ENCODE data around the gene ZBTB16. TPM values are rescaled to one million over a fixed set of nuclear protein-coding genes. Genes with fewer than 3 reads are reported as not detected.

ZBTB16 gene
- total RNA-seq, 1 experiment from 2014 or later, result not detected

GRCh38 chr11:114106986-114107385, 47.5 kb downstream of the ZBTB16 start:
- no peak for DNase-seq (ENCODE audit: low spot score)

GRCh38 chr11:114108501-114109205, 49.1 kb downstream of the ZBTB16 start:
- no peak for DNase-seq (ENCODE audit: low spot score)

- DNase-seq (ENCODE audit: low spot score), result no peak
Observed at GRCh38 chr11:114109206-114110090, 49.9 kb downstream of the ZBTB16 start.

GRCh38 chr11:114110123-114110522, 50.6 kb downstream of the ZBTB16 start:
- no peak for DNase-seq (ENCODE audit: low spot score)

- DNase-seq (ENCODE audit: low spot score), result no peak
Observed at GRCh38 chr11:114110952-114111947, 51.7 kb downstream of the ZBTB16 start.

GRCh38 chr11:114115451-114115928, 56.0 kb downstream of the ZBTB16 start:
- no peak for DNase-seq (ENCODE audit: low spot score)

GRCh38 chr11:114116357-114116756, 56.8 kb downstream of the ZBTB16 start:
- DNase-seq (ENCODE audit: low spot score), result no peak

- no peak for DNase-seq (ENCODE audit: low spot score)
Observed at GRCh38 chr11:114116800-114117199, 57.3 kb downstream of the ZBTB16 start.

GRCh38 chr11:114120606-114121005, 61.1 kb downstream of the ZBTB16 start:
- DNase-seq (ENCODE audit: low spot score), result no peak

GRCh38 chr11:114121138-114121537, 61.6 kb downstream of the ZBTB16 start:
- DNase-seq (ENCODE audit: low spot score), result no peak

GRCh38 chr11:114121804-114122504, 62.4 kb downstream of the ZBTB16 start:
- DNase-seq (ENCODE audit: low spot score), result no peak

- DNase-seq (ENCODE audit: low spot score), result no peak
Observed at GRCh38 chr11:114122686-114123085, 63.2 kb downstream of the ZBTB16 start.

GRCh38 chr11:114123692-114124330, 64.3 kb downstream of the ZBTB16 start:
- DNase-seq (ENCODE audit: low spot score), result no peak

- DNase-seq (ENCODE audit: low spot score), result no peak
Observed at GRCh38 chr11:114124601-114125144, 65.2 kb downstream of the ZBTB16 start.

GRCh38 chr11:114125531-114125930, 66.0 kb downstream of the ZBTB16 start:
- no peak for DNase-seq (ENCODE audit: low spot score)

GRCh38 chr11:114125959-114126358, 66.4 kb downstream of the ZBTB16 start:
- no peak for DNase-seq (ENCODE audit: low spot score)

- DNase-seq (ENCODE audit: low spot score), result no peak
Observed at GRCh38 chr11:114128399-114128798, 68.9 kb downstream of the ZBTB16 start.

GRCh38 chr11:114129142-114129541, 69.6 kb downstream of the ZBTB16 start:
- no peak for DNase-seq (ENCODE audit: low spot score)

- no peak for DNase-seq (ENCODE audit: low spot score)
Observed at GRCh38 chr11:114129699-114130098, 70.2 kb downstream of the ZBTB16 start.

GRCh38 chr11:114130115-114130576, 70.6 kb downstream of the ZBTB16 start:
- no peak for DNase-seq (ENCODE audit: low spot score)
